K562 (cell line): Measurements from ENCODE around the gene CLEC4E.

Experiments used
- NR2C1 ChIP-seq, 2 experiments: fragments of 450-650 bp; IDR thresholded peaks; 2 replicates each; pipeline ENCODE4 v1.6.1; 2017; ENCODE audit warnings: mild to moderate bottlenecking in 2 of 2, antibody characterized with exemption in 1 of 2, inconsistent platforms in 1 of 2, missing compliant biosample characterization in 1 of 2, missing genetic modification characterization in 1 of 2
- RCOR1 ChIP-seq, 2 experiments: IDR thresholded peaks; 2 replicates each; pipeline ENCODE4 v1.6.1; 2012; ENCODE audit warnings: low read depth in 2 of 2, low read length in 2 of 2, borderline replicate concordance in 1 of 2, improper control_type of control experiment in 1 of 2
- TARDBP ChIP-seq: fragments of 450-650 bp; IDR thresholded peaks from 2 replicates; pipeline ENCODE4 v1.6.1; 2016
- TF ChIP-seq, protein P1 (sequence below): IDR thresholded peaks from 3 replicates; pipeline ENCODE4 v1.6.1; 2011; ENCODE audit warnings: borderline replicate concordance, mild to moderate bottlenecking, moderate library complexity; ENCODE audit not compliant: insufficient read length; ENCODE audit errors: extremely low read depth
- TF ChIP-seq, protein P2 (sequence below), 3 experiments: IDR thresholded peaks in 2 of 3; conservative IDR thresholded peaks in 1 of 3; 2 replicates each; pipeline ENCODE4 v1.5.1; 2011 to 2012; ENCODE audit warnings: low read length in 3 of 3, mild to moderate bottlenecking in 3 of 3, control low read depth in 2 of 3, improper control_type of control experiment in 1 of 3, inconsistent platforms in 1 of 3, low read depth in 1 of 3, mixed read lengths in 1 of 3, moderate library complexity in 1 of 3; ENCODE audit not compliant: insufficient read depth in 2 of 3

DNA sequence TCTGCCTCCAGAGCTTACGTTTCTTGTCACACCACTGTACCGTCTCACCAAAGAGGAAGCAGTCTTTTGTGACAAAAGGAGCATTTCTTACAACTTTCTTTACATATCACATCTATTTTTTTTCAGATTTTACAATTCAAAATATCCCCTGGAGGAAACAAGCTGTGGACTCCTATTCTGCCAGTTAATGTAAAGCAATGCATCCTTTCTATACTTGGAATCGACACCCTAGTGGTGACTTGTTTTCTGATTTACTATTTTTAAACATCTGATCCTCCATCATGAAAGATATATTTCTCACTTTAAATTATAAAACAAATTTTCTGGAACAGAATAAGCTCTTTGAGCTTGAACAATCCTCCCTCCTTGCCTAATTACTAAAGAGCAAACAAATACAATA, 37.2 kb upstream of the CLEC4E start:
- TF ChIP-seq, protein P1, sequence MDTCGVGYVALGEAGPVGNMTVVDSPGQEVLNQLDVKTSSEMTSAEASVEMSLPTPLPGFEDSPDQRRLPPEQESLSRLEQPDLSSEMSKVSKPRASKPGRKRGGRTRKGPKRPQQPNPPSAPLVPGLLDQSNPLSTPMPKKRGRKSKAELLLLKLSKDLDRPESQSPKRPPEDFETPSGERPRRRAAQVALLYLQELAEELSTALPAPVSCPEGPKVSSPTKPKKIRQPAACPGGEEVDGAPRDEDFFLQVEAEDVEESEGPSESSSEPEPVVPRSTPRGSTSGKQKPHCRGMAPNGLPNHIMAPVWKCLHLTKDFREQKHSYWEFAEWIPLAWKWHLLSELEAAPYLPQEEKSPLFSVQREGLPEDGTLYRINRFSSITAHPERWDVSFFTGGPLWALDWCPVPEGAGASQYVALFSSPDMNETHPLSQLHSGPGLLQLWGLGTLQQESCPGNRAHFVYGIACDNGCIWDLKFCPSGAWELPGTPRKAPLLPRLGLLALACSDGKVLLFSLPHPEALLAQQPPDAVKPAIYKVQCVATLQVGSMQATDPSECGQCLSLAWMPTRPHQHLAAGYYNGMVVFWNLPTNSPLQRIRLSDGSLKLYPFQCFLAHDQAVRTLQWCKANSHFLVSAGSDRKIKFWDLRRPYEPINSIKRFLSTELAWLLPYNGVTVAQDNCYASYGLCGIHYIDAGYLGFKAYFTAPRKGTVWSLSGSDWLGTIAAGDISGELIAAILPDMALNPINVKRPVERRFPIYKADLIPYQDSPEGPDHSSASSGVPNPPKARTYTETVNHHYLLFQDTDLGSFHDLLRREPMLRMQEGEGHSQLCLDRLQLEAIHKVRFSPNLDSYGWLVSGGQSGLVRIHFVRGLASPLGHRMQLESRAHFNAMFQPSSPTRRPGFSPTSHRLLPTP, result no peak
- TF ChIP-seq TARDBP, result no peak
- TF ChIP-seq, protein P2, sequence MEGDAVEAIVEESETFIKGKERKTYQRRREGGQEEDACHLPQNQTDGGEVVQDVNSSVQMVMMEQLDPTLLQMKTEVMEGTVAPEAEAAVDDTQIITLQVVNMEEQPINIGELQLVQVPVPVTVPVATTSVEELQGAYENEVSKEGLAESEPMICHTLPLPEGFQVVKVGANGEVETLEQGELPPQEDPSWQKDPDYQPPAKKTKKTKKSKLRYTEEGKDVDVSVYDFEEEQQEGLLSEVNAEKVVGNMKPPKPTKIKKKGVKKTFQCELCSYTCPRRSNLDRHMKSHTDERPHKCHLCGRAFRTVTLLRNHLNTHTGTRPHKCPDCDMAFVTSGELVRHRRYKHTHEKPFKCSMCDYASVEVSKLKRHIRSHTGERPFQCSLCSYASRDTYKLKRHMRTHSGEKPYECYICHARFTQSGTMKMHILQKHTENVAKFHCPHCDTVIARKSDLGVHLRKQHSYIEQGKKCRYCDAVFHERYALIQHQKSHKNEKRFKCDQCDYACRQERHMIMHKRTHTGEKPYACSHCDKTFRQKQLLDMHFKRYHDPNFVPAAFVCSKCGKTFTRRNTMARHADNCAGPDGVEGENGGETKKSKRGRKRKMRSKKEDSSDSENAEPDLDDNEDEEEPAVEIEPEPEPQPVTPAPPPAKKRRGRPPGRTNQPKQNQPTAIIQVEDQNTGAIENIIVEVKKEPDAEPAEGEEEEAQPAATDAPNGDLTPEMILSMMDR (IDR thresholded peaks at IDR 0.05 in 2 of 3, conservative IDR thresholded peaks at IDR 0.05 in 1 of 3; ENCODE audit: insufficient read depth in 2 of 3, low read depth in 1 of 3, low read length in 3 of 3), result no peak
- TF ChIP-seq NR2C1 (IDR thresholded peaks at IDR 0.05), result no peak
- no peak for TF ChIP-seq NR2C1 (tag; IDR thresholded peaks at IDR 0.05)
- TF ChIP-seq RCOR1 (IDR thresholded peaks at IDR 0.05; ENCODE audit: borderline replicate concordance in 1 of 2, low read depth in 2 of 2, low read length in 2 of 2), result no peak
